Cardiac fibroblast (primary cell): ENCODE measurements around the gene MAFF.
"Not testable (repeated sequence)": the region's sequence is repeated elsewhere in the genome, so short reads cannot be mapped to it uniquely, and the experiment has no call there.

Source experiments
- DNase-seq, 2 donors: peaks; one replicate each; pipeline versions ENCODE4 v3.0.0 to v3.0.0-alpha.2; 2010; ENCODE audit warnings: low read depth in 2 of 2
- H3K4me3 ChIP-seq, 2 donors: replicated peaks in 1 of 2; 1 replicate in 1 of 2; 2 replicates in 1 of 2; pipeline ENCODE4 v1.5.1; 2011; ENCODE audit warnings: low read depth in 2 of 2, low read length in 2 of 2, mild to moderate bottlenecking in 2 of 2, moderate library complexity in 1 of 2
- TF ChIP-seq, protein P1 (sequence below): IDR thresholded peaks from one replicate; pipeline ENCODE4 v1.5.1; 2011; ENCODE audit warnings: low read depth, mild to moderate bottlenecking, low read length, inconsistent platforms

The MAFF gene

GRCh38 chr22:38177926-38178604 lies 23.7 kb upstream of the MAFF start:
- DNase-seq, result peak; percentile 85 to 94
- no peak overlapping the region for H3K4me3 ChIP-seq
- TF ChIP-seq, protein P1, sequence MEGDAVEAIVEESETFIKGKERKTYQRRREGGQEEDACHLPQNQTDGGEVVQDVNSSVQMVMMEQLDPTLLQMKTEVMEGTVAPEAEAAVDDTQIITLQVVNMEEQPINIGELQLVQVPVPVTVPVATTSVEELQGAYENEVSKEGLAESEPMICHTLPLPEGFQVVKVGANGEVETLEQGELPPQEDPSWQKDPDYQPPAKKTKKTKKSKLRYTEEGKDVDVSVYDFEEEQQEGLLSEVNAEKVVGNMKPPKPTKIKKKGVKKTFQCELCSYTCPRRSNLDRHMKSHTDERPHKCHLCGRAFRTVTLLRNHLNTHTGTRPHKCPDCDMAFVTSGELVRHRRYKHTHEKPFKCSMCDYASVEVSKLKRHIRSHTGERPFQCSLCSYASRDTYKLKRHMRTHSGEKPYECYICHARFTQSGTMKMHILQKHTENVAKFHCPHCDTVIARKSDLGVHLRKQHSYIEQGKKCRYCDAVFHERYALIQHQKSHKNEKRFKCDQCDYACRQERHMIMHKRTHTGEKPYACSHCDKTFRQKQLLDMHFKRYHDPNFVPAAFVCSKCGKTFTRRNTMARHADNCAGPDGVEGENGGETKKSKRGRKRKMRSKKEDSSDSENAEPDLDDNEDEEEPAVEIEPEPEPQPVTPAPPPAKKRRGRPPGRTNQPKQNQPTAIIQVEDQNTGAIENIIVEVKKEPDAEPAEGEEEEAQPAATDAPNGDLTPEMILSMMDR, result no peak

DNA sequence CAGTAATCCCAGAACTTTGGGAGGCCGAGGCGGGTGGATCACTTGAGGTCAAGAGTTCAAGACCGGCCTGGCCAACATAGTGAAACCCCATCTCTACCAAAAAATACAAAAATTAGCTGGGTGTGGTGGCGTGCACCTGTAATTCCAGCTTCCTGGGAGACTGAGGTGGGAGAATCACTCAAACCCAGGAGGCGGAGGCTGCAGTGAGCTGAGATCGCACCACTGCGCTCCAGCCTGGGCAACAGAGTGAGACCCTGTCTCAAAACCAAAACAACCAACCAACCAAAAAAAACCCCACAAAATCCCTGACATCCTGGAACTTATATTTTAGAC lies 23.2 kb upstream of the MAFF start:
- H3K4me3 ChIP-seq, DNase-seq: not testable (repeated sequence)

- H3K4me3 ChIP-seq, result peak overlapping the region; percentile 50 to 53
- DNase-seq, result peak in 1 of 2 donors; percentile 18
- TF ChIP-seq, protein P1, result no peak
Observed at GRCh38 chr22:38180841-38181452, 20.8 kb upstream of the MAFF start.

DNA sequence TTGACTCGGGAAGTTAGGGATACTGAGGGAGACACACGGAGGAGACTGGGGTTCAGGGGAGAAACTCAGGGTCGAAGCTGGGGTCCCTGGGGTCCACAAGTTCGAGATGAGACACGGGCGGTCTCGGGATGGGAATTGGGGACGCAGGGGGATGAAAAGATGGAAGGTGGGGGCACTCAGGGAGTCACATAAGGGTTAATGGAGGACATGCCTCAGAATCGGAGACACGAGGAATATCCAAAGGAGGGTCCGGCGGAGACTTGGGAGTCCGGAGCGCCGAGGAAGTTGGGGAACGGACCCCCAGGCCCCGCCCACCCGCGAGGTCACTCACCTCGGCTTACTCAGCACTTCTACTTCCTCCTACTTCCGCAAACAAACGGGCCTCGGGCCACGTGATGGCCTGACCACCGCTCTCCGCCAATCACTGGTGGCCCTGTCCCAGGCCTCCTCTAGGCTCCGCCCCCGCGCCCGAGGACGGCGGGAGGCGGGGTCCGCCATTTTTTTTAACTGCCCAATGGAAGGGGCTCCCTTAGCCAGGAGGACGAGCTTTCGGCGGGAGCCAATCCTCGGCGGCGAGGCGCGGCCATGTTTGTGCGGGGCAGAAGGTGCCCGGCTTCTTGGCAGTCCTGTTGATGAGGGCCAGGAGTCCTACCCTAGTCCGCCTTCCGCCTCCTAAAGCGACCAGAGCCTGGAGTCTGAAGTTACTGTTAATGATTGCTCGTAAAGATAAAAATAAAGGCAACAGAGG lies 20.2 kb upstream of the MAFF start, which contains the start of gene PLA2G6:
TSS of gene PLA2G6 (minus strand) at position 378 of the 748 bp plus-strand sequence. CDS start 12,404 bp downstream, outside the sequence.
- H3K4me3 ChIP-seq, result peak within 1 kb of the TSS; percentile 50 to 53
- DNase-seq, result peak; percentile 99
- TF ChIP-seq, protein P1, result no peak

DNA sequence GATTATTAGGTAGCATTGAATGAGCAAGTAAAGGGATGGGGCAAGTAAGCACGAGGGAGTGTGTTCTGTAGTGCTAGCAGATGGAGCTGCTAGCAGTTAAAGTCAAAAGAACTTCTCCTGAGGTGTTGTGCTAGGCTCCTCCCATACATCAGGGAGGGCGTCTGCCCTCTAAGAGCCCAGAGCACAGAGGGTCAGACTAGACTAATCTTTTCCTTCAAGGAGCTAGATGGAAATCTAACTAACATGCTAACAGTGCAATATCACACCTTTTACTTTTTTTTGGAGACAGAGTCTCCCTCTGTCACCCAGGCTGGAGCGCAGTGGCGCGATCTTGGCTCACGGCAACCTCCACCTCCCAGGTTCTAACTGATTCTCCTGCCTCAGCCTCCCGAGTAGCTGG lies 17.0 kb upstream of the MAFF start:
- TF ChIP-seq, protein P1, result no peak
- H3K4me3 ChIP-seq, result no peak overlapping the region
- DNase-seq, result no peak

DNA sequence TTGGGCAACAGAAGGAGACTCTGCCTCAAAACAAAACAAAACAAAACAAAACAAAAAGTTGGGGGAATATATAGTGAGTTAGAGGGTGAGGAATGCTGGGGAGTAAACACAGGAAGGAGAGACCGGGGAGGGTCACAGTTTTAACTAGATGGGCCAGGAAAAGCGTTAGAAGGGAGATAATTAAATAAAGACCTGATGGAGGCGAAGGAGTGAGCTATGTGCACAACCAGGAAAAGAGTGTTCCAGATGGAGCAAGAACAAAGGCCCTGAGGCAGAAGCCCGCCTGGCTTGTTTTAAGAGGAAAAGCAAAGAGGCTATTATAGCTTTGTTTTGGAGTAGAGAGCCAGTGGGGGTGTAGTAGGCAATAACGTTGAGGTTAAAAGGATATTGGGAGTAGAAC lies 15.4 kb upstream of the MAFF start:
- H3K4me3 ChIP-seq, result no peak overlapping the region
- TF ChIP-seq, protein P1, result no peak
- DNase-seq, result peak in 1 of 2 donors; percentile 31

- peak; percentile 70 to 72 for DNase-seq
- no peak overlapping the region for H3K4me3 ChIP-seq
- TF ChIP-seq, protein P1, result no peak
Observed at GRCh38 chr22:38187413-38188212, 14.2 kb upstream of the MAFF start.
